Ovary (tissue), 9 donors: ENCODE measurements around the gene SHPK. TPM values are rescaled to one million over a fixed set of nuclear protein-coding genes. Genes with fewer than 3 reads are reported as not detected.

Experiments
- DNase-seq, 5 donors: peaks; one replicate each; pipeline ENCODE4 v3.0.0-alpha.2; 2019 to 2020
- H3K27ac ChIP-seq, 2 donors: fragments of 200-600 bp; one replicate each; pipeline versions ENCODE4 v1.5.1 to v1.8.0; 2019 to 2022
- H3K27me3 ChIP-seq: fragments of 200-600 bp; one replicate; pipeline ENCODE4 v1.8.0; 2022
- H3K36me3 ChIP-seq: fragments of 200-600 bp; sonication (generic); one replicate; pipeline ENCODE4 v1.5.1; 2019
- H3K4me1 ChIP-seq: one replicate; pipeline ENCODE4 v1.8.1; 2013; ENCODE audit warnings: mild to moderate bottlenecking, moderate library complexity; ENCODE audit not compliant: insufficient read depth
- H3K4me3 ChIP-seq: fragments of 200-600 bp; sonication (generic); one replicate; pipeline ENCODE4 v1.5.1; 2017
- H3K9me3 ChIP-seq, 2 donors: fragments of 200-600 bp in 1 of 2; sonication (generic) in 1 of 2; one replicate each; pipeline versions ENCODE4 v1.5.1 to v1.8.1; 2013 to 2019; ENCODE audit warnings: mild to moderate bottlenecking in 1 of 2, moderate library complexity in 1 of 2
- EP300 ChIP-seq: sonication (generic); formaldehyde crosslinking; IDR thresholded peaks from one replicate; pipeline ENCODE4 v1.6.1; 2017; ENCODE audit warnings: antibody characterized with exemption
- POLR2A ChIP-seq: fragments of 450-650 bp; IDR thresholded peaks from one replicate; pipeline ENCODE4 v1.6.1; 2017; ENCODE audit warnings: antibody characterized with exemption, mild to moderate bottlenecking, moderate library complexity
- WGBS, 3 donors: extraction: QIAGEN DNeasy Blood & Tissue Kit in 1 of 3; methylation state at CpG; one replicate each; pipeline versions ENCODE4 v1.1.5 to v1.1.7; 2013 to 2017; 5-methylcytosine and 5-hydroxymethylcytosine counted together
- intact Hi-C, 4 donors: fragments of 100-400 bp; cut with DNase I; formaldehyde crosslinking; loops; one replicate each; pipeline versions ENCODE4 v1.11.0 to v1.15.1; 2022 to 2023
- polyA plus RNA-seq, 2 donors: library from polyadenylated mRNA; stranded (reverse); fragments of 200-250 nt in 1 of 2; fragments of 350-450 nt in 1 of 2; fragmentation: Illumina TruSeq in 1 of 2; extraction: RNeasy Lipid Tissue Mini Kit (QIAGEN cat#74804) in 1 of 2; gene quantifications; one replicate each; pipeline ENCODE4 v1.2.3, GENCODE V29; 2013 to 2014
- total RNA-seq, 7 donors: library from RNA; depleted of rRNA in 2 of 7; stranded (reverse); fragments of >200 nt in 2 of 7; fragmentation: NEBNext Ultra II Directional in 3 of 7; extraction: Animal tissue kit (Norgen Biotek cat#: 25700) in 3 of 7; gene quantifications; one replicate each; pipeline versions ENCODE4 v1.1.0 to v1.2.4, GENCODE V29; 2016 to 2023
- TF ChIP-seq, protein P1 (sequence below), 3 donors: fragments of 450-650 bp in 2 of 3; fragments of 200-600 bp in 1 of 3; IDR thresholded peaks; one replicate each; pipeline versions ENCODE4 v1.5.1 to v1.8.0; 2016 to 2022; ENCODE audit warnings: antibody characterized with exemption in 3 of 3, mild to moderate bottlenecking in 1 of 3
- donor health status: DM: no; HTN: no; CAD: no; lungs with moderate emphysema.
- donor health status: DM: no; HTN: no; CAD: no.
- donor health status: Bipolar disorder and iron deficiency.
- donor health status: DM: yes; HTN: yes; CAD: no.
- donor health status: DM: no; HTN: no; CAD: no.
- donor health status: DM: yes; HTN: yes; CAD: no.

The SHPK gene
- total and polyA plus RNA-seq, 9 donors = 6.6 to 16.6 (median 13.0) TPM

DNA sequence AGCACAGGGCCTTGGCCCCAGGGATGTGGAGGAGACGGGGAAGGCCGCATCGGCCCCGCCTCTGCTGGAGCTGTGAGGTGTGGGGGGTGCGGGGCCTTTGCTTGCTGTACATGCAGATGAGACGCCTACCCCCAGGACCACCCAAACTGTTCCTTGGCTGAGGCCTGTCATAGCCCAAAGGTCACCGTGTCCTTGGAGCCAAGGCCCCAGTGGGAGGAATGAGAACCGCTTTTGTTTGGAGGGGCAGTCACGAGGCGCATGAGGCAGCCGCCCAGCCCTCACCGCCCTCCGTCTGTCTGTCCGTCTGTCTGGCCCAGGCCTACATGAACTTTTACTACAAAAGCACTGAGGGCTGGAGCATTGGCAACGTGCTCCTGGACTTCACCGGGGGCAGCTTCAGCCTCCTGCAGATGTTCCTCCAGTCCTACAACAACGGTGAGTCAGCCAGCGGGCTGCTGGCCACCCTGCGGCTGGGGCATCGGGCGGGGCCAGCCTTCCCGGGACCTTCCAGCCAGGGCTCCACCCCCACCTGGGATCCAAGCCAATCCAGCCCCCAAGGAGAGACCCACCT is 23.6 kb upstream of the SHPK start:
- peak overlapping the region; percentile 65 to 87 for H3K27ac ChIP-seq
- no peaks in the 10 kb centered on the region for H3K9me3 ChIP-seq
- 5 to 20% (median 12%) methylated on average over 22 of the region's 22 CpGs for WGBS, 3 donors
- no peaks in the 10 kb centered on the region for H3K36me3 ChIP-seq
- H3K4me1 ChIP-seq = peaks cover 14% of the 10 kb centered on the region
- DNase-seq = peak; percentile 80 to 92 (median 88)
- H3K4me3 ChIP-seq = no peak overlapping the region
- no peaks in the 10 kb centered on the region for H3K27me3 ChIP-seq
- TF ChIP-seq EP300 = no peak
- TF ChIP-seq, protein P1, sequence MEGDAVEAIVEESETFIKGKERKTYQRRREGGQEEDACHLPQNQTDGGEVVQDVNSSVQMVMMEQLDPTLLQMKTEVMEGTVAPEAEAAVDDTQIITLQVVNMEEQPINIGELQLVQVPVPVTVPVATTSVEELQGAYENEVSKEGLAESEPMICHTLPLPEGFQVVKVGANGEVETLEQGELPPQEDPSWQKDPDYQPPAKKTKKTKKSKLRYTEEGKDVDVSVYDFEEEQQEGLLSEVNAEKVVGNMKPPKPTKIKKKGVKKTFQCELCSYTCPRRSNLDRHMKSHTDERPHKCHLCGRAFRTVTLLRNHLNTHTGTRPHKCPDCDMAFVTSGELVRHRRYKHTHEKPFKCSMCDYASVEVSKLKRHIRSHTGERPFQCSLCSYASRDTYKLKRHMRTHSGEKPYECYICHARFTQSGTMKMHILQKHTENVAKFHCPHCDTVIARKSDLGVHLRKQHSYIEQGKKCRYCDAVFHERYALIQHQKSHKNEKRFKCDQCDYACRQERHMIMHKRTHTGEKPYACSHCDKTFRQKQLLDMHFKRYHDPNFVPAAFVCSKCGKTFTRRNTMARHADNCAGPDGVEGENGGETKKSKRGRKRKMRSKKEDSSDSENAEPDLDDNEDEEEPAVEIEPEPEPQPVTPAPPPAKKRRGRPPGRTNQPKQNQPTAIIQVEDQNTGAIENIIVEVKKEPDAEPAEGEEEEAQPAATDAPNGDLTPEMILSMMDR (IDR thresholded peaks at IDR 0.05) = peak in 2 of 3 donors; percentile 41 to 48
- intact Hi-C loops = loop anchor here in 1 of 4 donors (10.0 kb wide), 1 partner anchor 125 kb away; no protein-coding TSS in a partner anchor

DNA sequence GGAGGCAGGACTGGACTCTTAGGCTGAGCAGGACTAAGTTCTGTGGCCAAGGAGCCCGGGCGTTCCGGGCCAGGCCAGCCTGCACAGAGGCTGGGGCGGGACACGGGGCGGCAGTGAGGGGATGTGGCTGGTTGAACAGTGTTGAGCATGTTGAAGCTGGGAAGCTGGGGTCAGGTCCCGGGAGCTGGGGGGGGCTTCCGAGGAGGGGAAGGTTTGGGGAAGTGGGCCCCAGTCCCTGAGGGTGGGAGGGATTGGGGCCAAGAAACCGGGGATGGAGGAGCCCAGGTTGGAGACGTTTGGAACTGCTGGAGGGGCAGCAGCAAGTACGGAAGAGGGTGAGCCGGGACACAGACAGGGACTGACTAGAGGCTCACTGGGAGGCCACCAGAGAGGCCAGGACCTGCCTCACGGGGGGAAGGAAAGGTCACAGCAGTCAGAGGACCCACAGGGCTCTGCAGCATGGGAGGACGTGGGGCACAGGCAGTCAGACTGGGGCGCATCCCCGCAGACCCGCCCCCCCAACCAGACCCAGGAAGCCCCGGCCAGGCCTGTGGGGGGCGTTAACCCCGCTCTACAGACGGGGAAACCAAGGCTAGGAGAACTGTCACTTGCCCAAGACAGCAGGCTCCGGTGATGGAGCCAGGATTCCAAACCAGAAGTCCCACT is 22.9 kb upstream of the SHPK start:
- Histone ChIP-seq H3K27ac (peak overlapping the region; percentile 65 to 87), H3K4me3 (no peak overlapping the region), H3K36me3 (no peaks in the 10 kb centered on the region), H3K9me3 (no peaks in the 10 kb centered on the region), H3K27me3 (no peaks in the 10 kb centered on the region), H3K4me1 (peaks cover 14% of the 10 kb centered on the region)
- WGBS, 3 donors = 27 to 32% (median 28%) methylated on average over 20 to 22 of the region's 22 CpGs
- intact Hi-C loops = no loop called here
- DNase-seq = peak in 4 of 5 donors; percentile 35 to 62 (median 49)
- no peak for TF ChIP-seq POLR2A
- no peak for TF ChIP-seq EP300
- TF ChIP-seq, protein P1 (IDR thresholded peaks at IDR 0.05) = no peak

DNA sequence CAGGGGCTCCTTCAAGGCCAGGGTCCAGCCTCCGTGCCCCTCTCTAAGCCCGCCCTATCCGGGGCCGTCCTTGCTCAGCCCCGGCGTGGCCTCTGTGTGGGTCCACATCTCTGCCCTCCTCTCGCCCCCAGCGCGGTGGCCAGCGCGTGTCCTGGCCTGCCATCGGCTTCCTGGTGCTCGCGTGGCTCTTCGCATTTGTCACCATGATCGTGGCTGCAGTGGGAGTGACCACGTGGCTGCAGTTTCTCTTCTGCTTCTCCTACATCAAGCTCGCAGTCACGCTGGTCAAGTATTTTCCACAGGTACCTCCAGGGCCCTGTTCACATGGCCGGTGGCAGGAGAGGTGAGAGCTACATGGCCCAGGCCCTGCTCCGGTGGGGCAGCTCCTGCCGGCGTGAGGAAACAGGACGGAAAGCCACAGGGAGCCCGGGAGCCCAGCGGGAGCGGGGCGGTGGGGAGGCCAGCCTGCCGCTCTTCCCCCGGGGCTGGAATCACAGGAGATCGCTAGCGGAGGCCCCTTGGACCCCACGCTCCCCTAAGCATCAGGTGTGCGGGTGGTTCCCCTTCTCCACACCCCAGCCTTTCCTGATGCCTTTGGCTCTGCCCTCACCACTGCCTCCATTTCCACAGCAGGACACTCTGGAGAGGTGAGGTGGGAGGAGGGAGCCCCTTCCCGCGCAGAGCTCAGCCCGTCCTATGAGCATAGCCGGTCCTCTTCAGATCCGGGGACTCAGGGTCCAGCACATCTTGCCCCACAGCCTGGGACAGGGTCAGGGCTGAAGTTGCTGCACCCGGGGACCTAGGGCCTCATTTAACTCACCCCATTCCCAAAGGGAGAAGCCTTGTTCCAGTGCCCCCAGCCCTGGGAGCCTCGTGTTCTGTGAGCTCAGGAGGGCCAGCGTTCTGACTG is 22.1 kb upstream of the SHPK start:
- no peak for DNase-seq
- Histone ChIP-seq H3K27ac (peak overlapping the region; percentile 65 to 87), H3K27me3 (no peaks in the 10 kb centered on the region), H3K4me1 (peaks cover 14% of the 10 kb centered on the region), H3K9me3 (no peaks in the 10 kb centered on the region), H3K36me3 (no peaks in the 10 kb centered on the region), H3K4me3 (no peak overlapping the region)
- TF ChIP-seq, protein P1 (IDR thresholded peaks at IDR 0.05) = no peak
- TF ChIP-seq POLR2A = no peak
- no peak for TF ChIP-seq EP300
- intact Hi-C loops = no loop called here
- WGBS, 3 donors = 69 to 84% (median 77%) methylated on average over 40 to 42 of the region's 42 CpGs

DNA sequence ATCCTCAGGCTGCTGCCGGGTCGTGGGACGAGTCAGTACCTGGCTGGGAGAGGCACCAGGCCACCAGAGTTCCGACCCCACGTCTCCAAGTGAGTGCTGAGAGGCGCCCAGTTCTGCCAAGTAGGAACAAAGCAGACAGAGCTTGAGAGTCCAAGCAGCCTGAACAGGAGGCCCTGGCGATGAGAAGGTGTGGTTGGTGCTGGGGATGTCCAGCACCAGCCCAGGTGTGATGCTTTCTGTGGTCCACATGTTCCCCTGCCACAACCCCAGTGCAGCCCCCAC is 21.5 kb upstream of the SHPK start:
- no peak for DNase-seq
- Histone ChIP-seq H3K27ac (peak overlapping the region in 1 of 2 donors; percentile 87), H3K4me1 (peaks cover 14% of the 10 kb centered on the region), H3K27me3 (no peaks in the 10 kb centered on the region), H3K9me3 (no peaks in the 10 kb centered on the region), H3K4me3 (no peak overlapping the region), H3K36me3 (no peaks in the 10 kb centered on the region)
- intact Hi-C loops = no loop called here
- TF ChIP-seq POLR2A = no peak
- TF ChIP-seq, protein P1 (IDR thresholded peaks at IDR 0.05) = no peak
- TF ChIP-seq EP300 = no peak
- 77 to 83% (median 80%) methylated on average over 7 of the region's 7 CpGs for WGBS, 3 donors
